TTC549 (cell line): ENCODE results near the gene PEPD.

Experiments
- FAIRE-seq: peaks from 2 replicates; lab custom pipeline; 2012; peaks lifted over from hg19 to GRCh38; lab: Jason Lieb, UNC

Gene PEPD

DNA sequence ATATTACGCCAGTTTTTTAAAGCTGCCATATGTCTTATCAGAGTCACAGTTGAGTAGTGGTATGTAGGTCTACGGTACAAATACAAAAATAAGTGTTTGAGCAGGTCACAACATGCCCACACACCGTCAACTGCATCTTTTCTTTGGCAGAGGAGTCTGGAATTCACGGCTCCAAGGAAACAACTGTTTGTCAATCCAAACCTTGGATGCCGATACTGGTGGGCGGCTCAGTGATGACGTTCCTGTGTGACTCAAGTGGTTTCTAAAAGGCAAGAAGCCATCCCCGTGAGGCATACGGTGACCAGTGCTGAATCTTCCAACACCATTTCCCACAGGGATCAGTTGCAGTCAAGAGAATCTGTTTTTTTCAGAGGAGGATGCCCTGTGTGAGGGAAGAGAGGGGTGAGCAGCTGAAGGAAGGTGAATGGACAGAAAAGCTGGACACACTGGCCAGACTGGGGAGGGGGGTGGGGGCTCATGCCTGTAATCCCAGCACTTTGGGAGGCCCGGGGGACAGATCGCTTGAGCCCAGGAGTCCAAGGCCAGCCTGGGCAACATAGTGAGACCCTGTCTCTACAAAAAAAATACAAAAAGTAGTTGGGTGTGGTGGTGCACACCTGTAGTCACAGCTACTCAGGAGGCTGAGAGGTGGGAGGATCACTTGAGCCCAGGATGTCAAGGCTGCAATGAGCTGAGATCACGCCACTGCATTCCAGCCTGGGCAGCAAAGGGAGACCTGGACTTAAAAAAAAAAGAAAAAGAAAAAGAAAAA, 170.9 kb downstream of the PEPD start:
- no peak for FAIRE-seq

DNA sequence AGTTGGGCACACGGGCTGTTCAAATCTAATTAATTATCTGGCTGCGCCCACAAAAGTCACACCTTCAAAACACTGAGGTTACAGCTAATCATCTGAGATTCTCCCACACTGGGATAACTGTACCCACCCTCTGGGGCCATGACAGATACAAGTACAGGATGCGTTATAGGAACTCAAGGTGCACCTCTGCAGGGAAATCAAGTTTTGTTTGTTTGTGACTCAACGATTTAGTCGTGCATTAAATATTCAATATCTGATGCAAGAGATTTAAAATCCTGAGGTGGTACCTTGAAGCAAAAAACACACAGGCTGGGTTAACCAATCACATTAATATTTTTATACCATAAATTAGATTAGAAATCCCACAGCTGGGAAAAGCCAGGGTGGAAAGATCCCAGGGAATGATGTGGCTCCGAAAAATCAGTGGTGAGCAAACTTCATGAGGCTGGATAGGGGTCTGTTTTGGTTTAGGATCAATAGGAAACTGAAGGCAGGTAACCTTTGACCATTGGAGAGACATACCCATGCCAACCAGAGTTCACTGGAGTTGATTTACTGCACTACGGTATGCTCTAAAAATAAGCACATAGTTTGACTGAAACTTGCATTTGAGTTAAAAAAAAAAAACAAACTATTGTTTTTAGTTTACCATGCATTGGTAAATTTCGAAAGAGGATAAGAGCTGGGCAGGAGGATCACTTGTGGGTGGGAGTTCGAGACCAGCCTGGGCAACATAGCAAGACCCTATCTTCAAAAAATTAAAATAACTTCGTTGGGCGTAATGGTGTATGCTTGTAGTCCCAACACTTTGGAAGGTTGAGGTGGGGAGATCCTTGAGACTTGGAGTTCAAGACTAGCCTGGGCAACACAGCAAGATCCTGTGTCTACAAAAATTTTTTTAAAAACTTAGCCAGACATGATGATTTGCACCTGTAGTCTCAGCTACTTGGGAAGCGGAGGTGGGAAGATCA, 172.0 kb downstream of the PEPD start:
- FAIRE-seq, result no peak

DNA sequence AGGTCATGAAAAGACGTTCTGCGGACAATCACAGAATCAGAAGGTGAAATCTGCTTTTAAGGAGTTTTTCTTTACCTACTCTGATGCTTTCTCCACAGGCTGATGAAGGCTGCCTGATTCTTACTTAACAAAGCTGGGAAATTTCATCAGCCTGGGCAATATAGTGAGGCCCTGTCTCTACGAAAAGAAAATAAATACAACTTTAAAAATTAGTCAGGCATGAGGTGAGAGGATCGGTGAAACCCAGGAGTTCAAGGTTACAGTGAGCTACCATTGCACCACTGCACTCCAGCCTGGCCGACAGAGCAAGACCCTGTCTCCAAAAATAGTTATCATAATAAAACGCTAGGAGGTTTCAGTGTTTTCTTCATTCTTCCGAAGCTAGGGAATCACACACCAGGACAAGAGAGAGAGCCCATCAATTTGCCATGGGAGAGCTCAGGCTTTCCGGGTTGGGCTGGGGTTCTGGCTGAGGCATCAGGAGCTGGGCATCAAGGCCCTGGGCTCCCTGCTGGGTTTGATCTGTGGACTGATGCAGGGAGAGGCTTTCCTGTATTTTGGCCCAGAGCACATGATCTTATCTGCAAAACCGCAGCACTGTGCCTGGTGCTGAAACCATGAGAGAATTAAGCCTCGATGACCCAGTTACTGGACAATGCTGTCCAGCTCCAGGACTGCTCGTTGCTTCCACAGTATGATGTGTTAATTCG, 173.1 kb downstream of the PEPD start:
- no peak for FAIRE-seq

DNA sequence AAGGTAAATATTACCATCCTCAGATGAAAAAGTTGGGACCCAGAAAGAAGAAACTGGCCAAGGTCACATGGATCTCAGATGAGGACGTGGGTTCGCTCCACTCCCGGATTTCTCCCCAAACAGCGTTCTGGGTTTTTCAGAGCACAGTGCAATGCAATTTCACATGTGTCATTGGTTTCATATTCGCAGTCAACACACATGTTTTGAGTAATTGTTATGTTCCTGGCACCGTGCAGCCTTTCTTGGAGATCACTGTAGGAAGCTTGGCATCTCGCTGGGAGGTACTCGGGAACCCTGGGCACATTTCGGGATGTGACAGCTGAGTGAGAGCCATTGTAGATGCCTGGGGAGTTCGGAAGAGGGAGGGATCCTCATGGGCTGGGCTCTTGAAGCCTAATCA, 174.3 kb downstream of the PEPD start:
- FAIRE-seq, result no peak

DNA sequence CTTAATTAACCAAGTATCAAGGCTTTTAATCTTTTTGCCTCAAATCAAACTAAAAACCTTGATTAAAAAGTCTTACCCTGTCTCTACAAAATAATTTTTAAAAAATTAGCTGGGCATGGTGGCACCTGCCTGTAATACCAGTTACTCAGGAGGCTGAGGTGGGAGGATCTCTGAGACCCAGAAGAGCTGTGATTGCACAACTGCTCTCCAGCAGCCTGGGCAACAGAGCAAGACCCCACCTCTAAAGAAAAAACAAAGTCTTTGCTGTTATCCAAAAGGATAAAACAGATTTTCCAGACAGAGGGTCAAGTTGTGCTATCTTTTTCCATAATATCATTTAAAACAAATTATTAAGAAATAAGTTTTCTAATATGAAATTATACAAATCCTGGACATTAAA, 174.9 kb downstream of the PEPD start:
- FAIRE-seq, result no peak

DNA sequence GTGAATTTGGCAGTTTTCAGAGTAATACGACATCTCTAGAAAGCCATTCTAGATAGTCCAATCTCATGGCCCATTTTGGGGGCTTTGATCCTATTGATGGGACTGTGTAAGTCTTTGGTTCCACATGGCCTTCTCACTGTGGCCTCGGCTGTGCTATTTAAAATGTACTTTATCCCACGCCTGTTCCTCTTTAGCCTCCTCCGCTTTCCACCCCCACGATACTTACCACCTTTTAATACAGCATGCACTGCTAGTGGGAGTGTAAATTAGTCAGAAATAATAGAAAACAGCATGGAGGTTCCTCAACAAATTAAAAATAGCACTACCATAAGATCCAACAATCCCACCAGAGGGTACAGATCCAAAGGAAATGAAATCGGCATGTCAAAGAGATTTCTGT, 176.4 kb downstream of the PEPD start:
- FAIRE-seq, result no peak

DNA sequence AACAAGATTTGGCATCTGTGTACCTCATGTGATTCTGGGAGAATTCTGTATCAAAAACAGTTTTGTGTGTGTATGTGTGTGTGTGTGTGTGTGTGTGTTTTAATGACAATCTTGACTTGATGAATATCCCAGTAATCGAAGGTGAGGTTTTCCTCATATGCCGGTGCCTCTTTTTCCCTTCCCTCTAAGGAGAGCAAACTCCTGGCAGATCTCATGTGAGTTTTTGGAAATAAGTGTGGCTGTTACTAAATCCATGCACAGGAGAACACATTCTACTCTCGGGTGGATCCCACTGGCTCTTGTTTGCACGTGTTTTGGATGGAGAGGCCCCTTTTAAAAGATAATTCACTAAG, 177.0 kb downstream of the PEPD start:
- no peak for FAIRE-seq

DNA sequence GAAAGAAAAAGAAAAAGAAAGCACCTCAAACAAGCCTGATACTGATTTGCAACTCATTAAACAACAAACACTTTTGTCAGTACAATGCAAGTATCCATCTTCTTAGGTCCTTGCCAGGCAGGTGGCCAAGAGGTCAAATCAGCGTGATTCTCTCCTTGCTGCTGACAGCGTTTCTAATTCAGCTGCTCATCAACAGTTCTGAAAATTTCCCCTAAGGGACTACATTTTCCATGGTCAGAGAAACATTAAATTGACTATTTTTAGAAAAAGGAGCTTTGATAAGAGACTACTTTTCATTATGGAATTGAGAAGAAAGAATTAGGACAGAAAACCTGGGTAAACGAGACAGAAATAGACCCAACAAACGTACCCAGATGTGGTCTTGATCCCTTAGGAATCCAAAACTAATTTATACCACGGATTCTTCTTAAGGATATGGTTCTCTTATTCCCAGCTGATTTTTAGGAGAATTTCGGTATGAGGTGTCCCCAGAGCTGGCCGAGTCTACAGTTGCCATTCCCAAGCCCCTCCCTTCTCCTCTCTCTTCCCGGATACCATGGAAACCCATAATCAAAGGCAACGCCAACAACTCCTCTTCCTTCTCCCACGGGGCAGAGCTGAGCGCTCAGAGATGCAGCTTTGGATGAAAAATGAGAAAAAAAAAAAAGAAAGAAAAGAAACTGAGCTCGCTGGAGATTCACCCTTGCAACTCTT, 177.6 kb downstream of the PEPD start:
- FAIRE-seq, result no peak

DNA sequence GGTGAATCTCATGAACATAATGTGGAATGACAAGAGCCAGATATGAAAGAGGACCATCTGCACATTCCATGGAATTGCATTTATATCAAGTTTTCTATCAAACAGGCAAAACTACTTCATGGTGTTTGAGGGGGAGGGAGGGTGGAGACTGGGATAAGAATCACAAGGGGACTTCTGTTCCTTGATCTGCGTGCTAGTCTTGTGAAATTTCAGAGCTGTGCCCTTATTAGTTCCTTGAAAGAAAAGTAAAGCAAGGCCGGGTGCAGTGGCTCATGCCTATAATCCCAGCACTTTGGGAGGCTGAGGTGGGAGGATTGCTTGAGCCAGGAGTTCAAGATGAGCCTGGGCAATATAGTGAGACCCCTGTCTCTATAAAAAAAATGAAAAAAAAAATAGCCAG, 178.3 kb downstream of the PEPD start:
- FAIRE-seq, result no peak

DNA sequence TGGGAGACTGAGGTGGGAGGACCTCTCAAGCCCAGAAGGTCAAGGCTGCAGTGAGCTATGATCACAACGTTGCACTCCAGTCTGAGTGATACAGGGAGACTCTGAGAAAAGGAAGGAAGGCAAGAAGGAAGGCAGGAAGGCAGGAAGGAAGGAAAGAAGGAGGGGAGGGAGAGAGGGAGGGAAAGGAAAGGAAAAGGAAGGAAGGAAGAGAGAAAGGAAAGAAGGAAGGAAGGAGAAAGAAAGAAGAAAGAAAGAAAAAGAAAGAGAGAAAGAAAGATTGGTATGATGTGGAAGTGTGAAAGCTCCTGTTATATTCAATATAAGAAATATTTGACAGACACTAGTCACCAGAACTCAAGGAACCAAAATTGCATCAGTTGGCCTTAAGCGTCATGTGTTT, 180.6 kb downstream of the PEPD start:
- FAIRE-seq, result no peak

DNA sequence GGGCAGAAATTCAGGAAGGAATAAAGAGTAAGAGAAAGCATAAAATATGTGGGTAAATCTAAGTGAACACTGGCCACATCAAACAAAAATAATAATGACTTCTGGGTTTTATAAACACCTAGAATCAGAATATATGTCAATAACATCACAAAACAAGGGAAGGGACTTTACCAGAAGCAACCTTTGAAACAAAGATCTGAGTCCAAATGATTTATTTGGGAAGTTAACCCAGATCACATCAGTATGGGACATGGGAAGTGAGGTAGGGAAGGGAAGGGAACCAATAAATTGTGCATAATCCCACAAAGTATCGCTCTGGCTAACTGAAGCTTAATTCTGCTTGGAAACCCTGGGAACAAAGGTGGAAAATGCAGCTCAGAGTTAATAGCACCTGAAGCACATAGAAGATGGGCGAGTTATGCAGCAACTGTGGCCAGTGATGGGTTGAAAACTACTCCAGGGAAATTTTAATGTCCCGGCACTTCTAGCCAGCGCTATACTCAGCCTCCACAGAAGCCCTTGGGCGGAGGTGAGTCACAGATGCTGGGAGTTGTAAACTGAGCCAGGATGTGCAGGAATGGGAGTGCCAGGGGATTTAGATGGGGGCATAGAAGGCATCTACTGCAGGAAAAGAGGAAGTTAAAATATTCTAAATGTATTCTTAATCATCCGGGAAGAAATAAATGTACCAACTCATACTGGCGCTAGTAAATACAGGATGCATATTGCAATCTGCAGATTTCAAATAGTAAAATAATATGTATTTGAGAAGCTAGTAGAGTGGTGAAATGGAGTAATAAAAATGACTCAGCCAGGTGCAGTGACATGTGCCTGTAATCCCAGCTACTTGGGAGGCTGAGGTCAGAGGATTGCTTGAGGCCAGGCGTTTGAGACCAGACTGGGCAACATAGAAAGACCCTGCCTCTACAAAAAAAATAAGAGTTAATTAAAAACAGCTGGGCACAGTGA, 182.3 kb downstream of the PEPD start:
- no peak for FAIRE-seq
